Skeletal muscle cell (primary cell): Measurements from ENCODE around the gene ERICH4.
"Not testable (repeated sequence)": the region's sequence is repeated elsewhere in the genome, so short reads cannot be mapped to it uniquely, and the experiment has no call there.

Source experiments
- DNase-seq: peaks from one replicate; pipeline ENCODE4 v3.0.0-alpha.2; 2010; ENCODE audit warnings: low read depth
- H3K4me3 ChIP-seq: 2 replicates; pipeline ENCODE4 v1.5.1; 2011; ENCODE audit warnings: low read depth, mild to moderate bottlenecking, control low read depth, low read length, moderate library complexity

ERICH4 gene

GRCh38 chr19:41457241-41457640, 14.3 kb downstream of the ERICH4 start:
- H3K4me3 ChIP-seq: no peak overlapping the region
- DNase-seq: no peak

- no peak overlapping the region for H3K4me3 ChIP-seq
- DNase-seq: no peak
Measured at GRCh38 chr19:41462497-41462896, 19.5 kb downstream of the ERICH4 start.

- DNase-seq: not testable (repeated sequence)
Measured at GRCh38 chr19:41463257-41464256, 20.6 kb downstream of the ERICH4 start.

GRCh38 chr19:41476583-41476982, 33.6 kb downstream of the ERICH4 start:
- DNase-seq: no peak
- no peak overlapping the region for H3K4me3 ChIP-seq

More at GRCh38 chr19:41463257-41464256, 20.6 kb downstream of the ERICH4 start:
- not testable (repeated sequence) for H3K4me3 ChIP-seq

GRCh38 chr19:41478171-41478570, 35.2 kb downstream of the ERICH4 start:
- DNase-seq: no peak
- no peak overlapping the region for H3K4me3 ChIP-seq

- DNase-seq: no peak
- no peak overlapping the region for H3K4me3 ChIP-seq
Measured at GRCh38 chr19:41478875-41479756, 36.2 kb downstream of the ERICH4 start.

GRCh38 chr19:41479757-41480191, 36.8 kb downstream of the ERICH4 start:
- no peak for DNase-seq
- no peak overlapping the region for H3K4me3 ChIP-seq

GRCh38 chr19:41480336-41480735, 37.4 kb downstream of the ERICH4 start:
- no peak overlapping the region for H3K4me3 ChIP-seq
- no peak for DNase-seq

GRCh38 chr19:41484822-41485221, 41.9 kb downstream of the ERICH4 start:
- DNase-seq: no peak
- no peak overlapping the region for H3K4me3 ChIP-seq

- not testable (repeated sequence) for H3K4me3 ChIP-seq, DNase-seq
Measured at GRCh38 chr19:41486953-41487352, 44.0 kb downstream of the ERICH4 start.

- DNase-seq: no peak
- H3K4me3 ChIP-seq: no peak overlapping the region
Measured at GRCh38 chr19:41492843-41493242, 49.9 kb downstream of the ERICH4 start.
